ENCODE results near the gene HMCES. TPM values are rescaled to one million over a fixed set of nuclear protein-coding genes. Genes with fewer than 3 reads are reported as not detected.

The HMCES gene
- total and polyA plus RNA-seq, 2 of the 13 experiments (the other 11 are each of a cell fraction or from before 2014, with no cell fraction given) = 16.1 to 37.5 TPM

GRCh38 chr3:129278439-129278965 is at the start of gene HMCES (continued):
- TF ChIP-seq HNF1A (IDR thresholded peaks at IDR 0.05; ENCODE audit: low read depth) (no peak), HNF1A (CRISPR knock-in tag; IDR thresholded peaks at IDR 0.05; ENCODE audit: borderline replicate concordance) (peak; percentile 58; the same call in 1 of the 2 replicates), ZNF230 (CRISPR knock-in tag; IDR thresholded peaks at IDR 0.05) (no peak), ZBTB14 (CRISPR knock-in tag; IDR thresholded peaks at IDR 0.05) (peak; percentile 46; the same call in 1 of the 2 replicates), ZNF770 (CRISPR knock-in tag; IDR thresholded peaks at IDR 0.05) (no peak), MEF2D (CRISPR knock-in tag; IDR thresholded peaks at IDR 0.05) (no peak; the same call in 1 of the 2 replicates), ZNF7 (CRISPR knock-in tag; IDR thresholded peaks at IDR 0.05) (no peak), MXD4 (CRISPR knock-in tag; IDR thresholded peaks at IDR 0.05) (0 out of 2 replicates have a peak, but pooled peaks have one; percentile 41), CTCF (CRISPR knock-in tag; IDR thresholded peaks at IDR 0.05) (peak; percentile 12; the same call in 1 of the 2 replicates), KLF16 (CRISPR knock-in tag; IDR thresholded peaks at IDR 0.05) (0 out of 4 replicates have a peak, but pooled peaks of 1 of the 2 experiments have one; percentile 17), SP1 (IDR thresholded peaks at IDR 0.05) (no peak), SP1 (CRISPR knock-in tag; IDR thresholded peaks at IDR 0.05) (peak; percentile 72), SKI (IDR thresholded peaks at IDR 0.05; ENCODE audit: partially characterized antibody) (no peak), CC2D1A (CRISPR knock-in tag; IDR thresholded peaks at IDR 0.05) (no peak), MEIS2 (CRISPR knock-in tag; IDR thresholded peaks at IDR 0.05) (no peak; the same call in none of the 2 replicates), TAF1 (CRISPR knock-in tag; IDR thresholded peaks at IDR 0.05) (no peak), MLLT10 (CRISPR knock-in tag; IDR thresholded peaks at IDR 0.05) (no peak), TARDBP (CRISPR knock-in tag; IDR thresholded peaks at IDR 0.05) (0 out of 2 replicates have a peak, but pooled peaks have one; percentile 41), ZNF569 (CRISPR knock-in tag; IDR thresholded peaks at IDR 0.05; ENCODE audit: borderline replicate concordance) (0 out of 2 replicates have a peak, but pooled peaks have one; percentile 64)
